Keratinocyte (primary cell): ENCODE data around the gene INSR. TPM values are rescaled to one million over a fixed set of nuclear protein-coding genes. Genes with fewer than 3 reads are reported as not detected.

Experiments used
- DNase-seq: peaks from one replicate; pipeline ENCODE4 v3.0.0-alpha.2; 2011; ENCODE audit warnings: low read depth, missing footprints, low spot score
- FAIRE-seq: peaks from 2 replicates; lab custom pipeline; 2011; peaks lifted over from hg19 to GRCh38; lab: Jason Lieb, UNC
- H2AFZ ChIP-seq: 2 replicates; pipeline ENCODE4 v1.6.0; 2012; ENCODE audit warnings: low read length, control low read depth, inconsistent platforms; ENCODE audit not compliant: control insufficient read depth
- H3K27ac ChIP-seq: 2 replicates; pipeline ENCODE4 v1.5.1; 2011; ENCODE audit warnings: low read length; ENCODE audit not compliant: control insufficient read depth, insufficient read depth
- H3K27me3 ChIP-seq: 3 replicates; pipeline ENCODE4 v1.6.0; 2011; ENCODE audit warnings: low read length; ENCODE audit not compliant: control insufficient read depth, insufficient read depth; ENCODE audit errors: extremely low read depth
- H3K36me3 ChIP-seq, 2 experiments: 2 replicates in 1 of 2; 3 replicates in 1 of 2; pipeline ENCODE4 v1.5.1; 2011; ENCODE audit warnings: low read length in 2 of 2, mild to moderate bottlenecking in 1 of 2; ENCODE audit not compliant: control insufficient read depth in 2 of 2, insufficient read depth in 2 of 2; ENCODE audit errors: extremely low read depth in 1 of 2
- H3K4me1 ChIP-seq: 3 replicates; pipeline ENCODE4 v1.5.1; 2011; ENCODE audit warnings: low read length; ENCODE audit not compliant: control insufficient read depth, insufficient read depth; ENCODE audit errors: extremely low read depth
- H3K4me2 ChIP-seq: 3 replicates; pipeline ENCODE4 v1.6.0; 2011; ENCODE audit warnings: low read depth, low read length; ENCODE audit not compliant: control insufficient read depth, insufficient read depth; ENCODE audit errors: extremely low read depth
- H3K4me3 ChIP-seq, 3 experiments: fragments of 200-600 bp in 1 of 3; sonication (generic) in 1 of 3; 2 replicates in 2 of 3; 3 replicates in 1 of 3; pipeline ENCODE4 v1.5.1; 2011 to 2016; ENCODE audit warnings: low read length in 3 of 3, mild to moderate bottlenecking in 3 of 3, control low read depth in 2 of 3, inconsistent platforms in 1 of 3, low read depth in 1 of 3, mixed read lengths in 1 of 3, mixed run types in 1 of 3, moderate library complexity in 1 of 3; ENCODE audit not compliant: control insufficient read depth in 2 of 3, insufficient read depth in 2 of 3; ENCODE audit errors: extremely low read depth in 1 of 3
- H3K79me2 ChIP-seq: 2 replicates; pipeline ENCODE4 v1.6.0; 2012; ENCODE audit warnings: low read length; ENCODE audit not compliant: control insufficient read depth, insufficient read depth
- H3K9ac ChIP-seq: 3 replicates; pipeline ENCODE4 v1.6.0; 2011; ENCODE audit warnings: low read length; ENCODE audit not compliant: control insufficient read depth, insufficient read depth; ENCODE audit errors: extremely low read depth
- H3K9me1 ChIP-seq: 3 replicates; pipeline ENCODE4 v1.6.0; 2011; ENCODE audit warnings: low read length; ENCODE audit not compliant: control insufficient read depth, insufficient read depth; ENCODE audit errors: extremely low read depth
- H3K9me3 ChIP-seq: 2 replicates; pipeline ENCODE4 v1.5.1; 2012; ENCODE audit warnings: low read depth, low read length; ENCODE audit not compliant: control insufficient read depth
- H4K20me1 ChIP-seq: 3 replicates; pipeline ENCODE4 v1.6.0; 2011; ENCODE audit warnings: low read length; ENCODE audit not compliant: control insufficient read depth, insufficient read depth; ENCODE audit errors: extremely low read depth
- EZH2 ChIP-seq: IDR thresholded peaks from one replicate; pipeline ENCODE4 v1.6.1; 2012; ENCODE audit warnings: inconsistent platforms, mild to moderate bottlenecking, low read length, moderate library complexity
- dilution Hi-C: fragments of 300-500 bp; cut with MboI; formaldehyde crosslinking; loops from one replicate; pipeline ENCODE4 v1.7.0; 2020; ENCODE audit warnings: low sequenced_read_pairs; ENCODE audit not compliant: extremely low pct_ligation_motif_present
- polyA plus RNA-seq, 5 experiments: library from polyadenylated mRNA; depleted of rRNA in 3 of 5; stranded (reverse) in 3 of 5; stranded (forward) in 1 of 5; unstranded in 1 of 5; fragments of >200 nt; gene quantifications; 1 replicate in 1 of 5; 2 replicates in 3 of 5; 3 replicates in 1 of 5; pipeline versions ENCODE4 v1.2.1 to v1.2.3, GENCODE V29; 2011 to 2012; ENCODE audit warnings: missing spikeins in 2 of 5, low read depth in 1 of 5, low replicate concordance in 1 of 5
- TF ChIP-seq, protein P1 (sequence below), 3 experiments: IDR thresholded peaks in 1 of 3; conservative IDR thresholded peaks in 1 of 3; optimal IDR thresholded peaks in 1 of 3; 2 replicates in 2 of 3; 3 replicates in 1 of 3; pipeline versions ENCODE3 to v1.5.1; 2011; ENCODE audit warnings: low read length in 3 of 3, mild to moderate bottlenecking in 3 of 3, moderate library complexity in 2 of 3, control low read depth in 1 of 3, inconsistent platforms in 1 of 3; ENCODE audit not compliant: insufficient read depth in 2 of 3; ENCODE audit errors: extremely low read depth in 1 of 3

Gene INSR
- polyA plus RNA-seq, 1 donor (not counting 4 experiments of a cell fraction or from before 2014, with no cell fraction given): 1.2 TPM

DNA sequence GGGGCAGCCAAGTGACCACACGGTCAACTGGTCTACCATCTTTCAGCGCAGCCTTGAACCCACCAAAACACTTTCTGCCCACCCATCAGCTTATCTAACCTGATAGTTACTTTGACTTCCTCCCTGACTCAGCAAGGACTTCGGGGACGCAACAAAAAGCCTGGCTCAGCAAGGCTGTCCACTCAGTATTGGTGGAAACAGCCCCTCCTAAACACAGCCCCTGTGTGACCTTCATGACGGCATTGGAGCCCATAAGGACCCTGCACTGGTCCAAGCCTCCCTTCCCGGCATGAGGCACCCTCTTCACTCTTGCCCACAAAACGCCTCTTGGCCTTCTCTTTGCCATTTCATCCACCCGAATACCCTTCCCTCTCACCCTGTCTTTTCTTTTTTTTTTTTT lies 39.1 kb downstream of the INSR start:
- no peak for TF ChIP-seq EZH2
- TF ChIP-seq, protein P1, sequence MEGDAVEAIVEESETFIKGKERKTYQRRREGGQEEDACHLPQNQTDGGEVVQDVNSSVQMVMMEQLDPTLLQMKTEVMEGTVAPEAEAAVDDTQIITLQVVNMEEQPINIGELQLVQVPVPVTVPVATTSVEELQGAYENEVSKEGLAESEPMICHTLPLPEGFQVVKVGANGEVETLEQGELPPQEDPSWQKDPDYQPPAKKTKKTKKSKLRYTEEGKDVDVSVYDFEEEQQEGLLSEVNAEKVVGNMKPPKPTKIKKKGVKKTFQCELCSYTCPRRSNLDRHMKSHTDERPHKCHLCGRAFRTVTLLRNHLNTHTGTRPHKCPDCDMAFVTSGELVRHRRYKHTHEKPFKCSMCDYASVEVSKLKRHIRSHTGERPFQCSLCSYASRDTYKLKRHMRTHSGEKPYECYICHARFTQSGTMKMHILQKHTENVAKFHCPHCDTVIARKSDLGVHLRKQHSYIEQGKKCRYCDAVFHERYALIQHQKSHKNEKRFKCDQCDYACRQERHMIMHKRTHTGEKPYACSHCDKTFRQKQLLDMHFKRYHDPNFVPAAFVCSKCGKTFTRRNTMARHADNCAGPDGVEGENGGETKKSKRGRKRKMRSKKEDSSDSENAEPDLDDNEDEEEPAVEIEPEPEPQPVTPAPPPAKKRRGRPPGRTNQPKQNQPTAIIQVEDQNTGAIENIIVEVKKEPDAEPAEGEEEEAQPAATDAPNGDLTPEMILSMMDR (optimal IDR thresholded peaks at IDR 0.05 in 1 of 3, IDR thresholded peaks at IDR 0.05 in 1 of 3, conservative IDR thresholded peaks at IDR 0.05 in 1 of 3; ENCODE audit: extremely low read depth in 1 of 3, insufficient read depth in 2 of 3, low read length in 3 of 3): no peak
- Histone ChIP-seq H3K4me3 (no peak overlapping the region), H3K27ac (no peak overlapping the region), H3K27me3 (no peaks in the 10 kb centered on the region), H3K9me1 (no peaks in the 10 kb centered on the region), H3K9ac (no peak overlapping the region), H4K20me1 (no peaks in the 10 kb centered on the region), H3K4me1 (no peaks in the 10 kb centered on the region), H3K4me2 (no peak overlapping the region), H3K36me3 (no peaks in the 10 kb centered on the region), H3K9me3 (no peaks in the 10 kb centered on the region), H2AFZ (no peak overlapping the region), H3K79me2 (no peaks in the 10 kb centered on the region)
- dilution Hi-C loops: no loop called here
- no peak for DNase-seq
- no peak for FAIRE-seq

GRCh38 chr19:7254590-7254989 lies 39.6 kb downstream of the INSR start:
- Histone ChIP-seq H3K4me3 (no peak overlapping the region), H3K4me1 (no peaks in the 10 kb centered on the region), H3K27ac (no peak overlapping the region), H3K9ac (no peak overlapping the region), H3K9me3 (no peaks in the 10 kb centered on the region), H3K4me2 (no peak overlapping the region), H3K36me3 (no peaks in the 10 kb centered on the region), H3K79me2 (no peaks in the 10 kb centered on the region), H4K20me1 (no peaks in the 10 kb centered on the region), H2AFZ (no peak overlapping the region), H3K27me3 (no peaks in the 10 kb centered on the region), H3K9me1 (no peaks in the 10 kb centered on the region)
- no peak for TF ChIP-seq EZH2
- TF ChIP-seq, protein P1 (optimal IDR thresholded peaks at IDR 0.05 in 1 of 3, IDR thresholded peaks at IDR 0.05 in 1 of 3, conservative IDR thresholded peaks at IDR 0.05 in 1 of 3; ENCODE audit: extremely low read depth in 1 of 3, insufficient read depth in 2 of 3, low read length in 3 of 3): no peak
- dilution Hi-C loops: no loop called here
- no peak for DNase-seq
- FAIRE-seq: no peak
